H1 (cell line): ENCODE results near the gene PXDC1. TPM values are rescaled to one million over a fixed set of nuclear protein-coding genes. Genes with fewer than 3 reads are reported as not detected.

Source experiments
- CTCF ChIA-PET: fragments of 300-600 bp; sonication (Branson Sonifier 250); formaldehyde crosslinking; loops from one replicate; lab custom pipeline; 2021; ENCODE audit not compliant: partially characterized antibody; lab: Charles Lee
- POLR2A ChIA-PET: fragments of 300-600 bp; sonication (Branson Sonifier 250); formaldehyde crosslinking; loops from one replicate; lab custom pipeline; 2021; ENCODE audit warnings: inconsistent platforms; ENCODE audit not compliant: partially characterized antibody; lab: Charles Lee
- DNase-seq, 2 experiments: peaks; one replicate each; pipeline versions ENCODE4 v3.0.0 to v3.0.0-alpha.2; 2010 to 2022; ENCODE audit warnings: low spot score in 2 of 2, low read depth in 1 of 2, mixed read lengths in 1 of 2
- FAIRE-seq: peaks from 2 replicates; lab custom pipeline; 2011; peaks lifted over from hg19 to GRCh38; lab: Jason Lieb, UNC
- H2AFZ ChIP-seq: 2 replicates; pipeline ENCODE4 v1.8.1; 2012; ENCODE audit warnings: low read length, inconsistent platforms
- H2AK5ac ChIP-seq: 2 replicates; pipeline ENCODE4 v1.6.1; 2013; ENCODE audit warnings: low read depth, low read length
- H2BK120ac ChIP-seq: replicated peaks from 2 replicates; pipeline ENCODE3; 2013; ENCODE audit warnings: low read depth, low read length, inconsistent platforms
- H2BK12ac ChIP-seq: 2 replicates; pipeline ENCODE4 v1.6.1; 2013; ENCODE audit warnings: low read depth, low read length
- H2BK15ac ChIP-seq: 2 replicates; pipeline ENCODE4 v1.6.1; 2013; ENCODE audit warnings: low read length
- H2BK20ac ChIP-seq: 2 replicates; pipeline ENCODE4 v1.6.1; 2013; ENCODE audit warnings: low read length
- H2BK5ac ChIP-seq: 2 replicates; pipeline ENCODE4 v1.6.1; 2013; ENCODE audit warnings: low read depth, low read length
- H3K14ac ChIP-seq: 2 replicates; pipeline ENCODE4 v1.6.1; 2013; ENCODE audit warnings: inconsistent platforms; ENCODE audit not compliant: insufficient read length
- H3K18ac ChIP-seq: 2 replicates; pipeline ENCODE4 v1.6.1; 2013; ENCODE audit warnings: low read length; ENCODE audit errors: extremely low read depth
- H3K23ac ChIP-seq: 2 replicates; pipeline ENCODE4 v1.6.1; 2013; ENCODE audit warnings: inconsistent platforms; ENCODE audit not compliant: insufficient read length
- H3K23me2 ChIP-seq: 2 replicates; pipeline ENCODE4 v1.6.1; 2013; ENCODE audit warnings: low read depth, low read length
- H3K27ac ChIP-seq: 2 replicates; pipeline ENCODE4 v1.6.1; 2011; ENCODE audit warnings: low read depth, low read length, inconsistent platforms
- H3K27me3 ChIP-seq, 4 experiments: replicated peaks in 1 of 4; 1 replicate in 1 of 4; 2 replicates in 3 of 4; pipeline versions ENCODE4 v1.6.1 to v1.8.1; 2011 to 2013; ENCODE audit warnings: low read length in 3 of 4, mild to moderate bottlenecking in 3 of 4, inconsistent platforms in 2 of 4, mixed read lengths in 2 of 4, moderate library complexity in 1 of 4; ENCODE audit not compliant: control insufficient read depth in 3 of 4, insufficient read depth in 3 of 4; ENCODE audit errors: extremely low read depth in 1 of 4
- H3K36me3 ChIP-seq, 4 experiments: 2 replicates each; pipeline versions ENCODE4 v1.6.1 to v1.8.1; 2011 to 2013; ENCODE audit warnings: mild to moderate bottlenecking in 4 of 4, low read length in 3 of 4, moderate library complexity in 2 of 4, control low read depth in 1 of 4, inconsistent platforms in 1 of 4; ENCODE audit not compliant: insufficient read depth in 4 of 4, control insufficient read depth in 2 of 4
- H3K4ac ChIP-seq: replicated peaks from 2 replicates; pipeline ENCODE3; 2013; ENCODE audit warnings: low read length, low read depth, mixed read lengths, inconsistent platforms; ENCODE audit not compliant: insufficient read length
- H3K4me1 ChIP-seq, 4 experiments: replicated peaks in 1 of 4; 1 replicate in 1 of 4; 2 replicates in 3 of 4; pipeline versions ENCODE4 v1.6.1 to v1.8.1; 2011 to 2013; ENCODE audit warnings: low read length in 3 of 4, inconsistent platforms in 2 of 4, mixed read lengths in 1 of 4; ENCODE audit not compliant: insufficient read depth in 4 of 4, control insufficient read depth in 3 of 4
- H3K4me2 ChIP-seq, 2 experiments: 2 replicates each; pipeline versions ENCODE4 v1.6.1 to v1.8.1; 2011 to 2013; ENCODE audit warnings: low read depth in 2 of 2, low read length in 2 of 2, control low read depth in 1 of 2, inconsistent platforms in 1 of 2, mild to moderate bottlenecking in 1 of 2; ENCODE audit not compliant: insufficient read depth in 1 of 2
- H3K4me3 ChIP-seq, 4 experiments: fragments of 200-600, 300-600 bp in 1 of 4; sonication (generic), shearing (Covaris generic), sonication (Bioruptor Twin) in 1 of 4; 2 replicates each; pipeline versions ENCODE4 v1.5.1 to v1.8.1; 2011 to 2016; ENCODE audit warnings: low read length in 4 of 4, low read depth in 3 of 4, control low read depth in 2 of 4, inconsistent platforms in 2 of 4, mild to moderate bottlenecking in 2 of 4, mixed read lengths in 1 of 4, moderate library complexity in 1 of 4; ENCODE audit not compliant: insufficient read depth in 2 of 4; ENCODE audit errors: extremely low read depth in 1 of 4
- H3K56ac ChIP-seq: replicated peaks from 2 replicates; pipeline ENCODE3; 2013; ENCODE audit warnings: low read depth, mild to moderate bottlenecking, mixed read lengths, low read length, inconsistent platforms; ENCODE audit not compliant: insufficient read length
- H3K79me1 ChIP-seq: 2 replicates; pipeline ENCODE4 v1.6.1; 2013; ENCODE audit warnings: low read depth, low read length, control low read depth
- H3K79me2 ChIP-seq, 2 experiments: 2 replicates each; pipeline versions ENCODE4 v1.6.1 to v1.8.1; 2012 to 2013; ENCODE audit warnings: low read length in 2 of 2, mild to moderate bottlenecking in 2 of 2, inconsistent platforms in 1 of 2; ENCODE audit not compliant: insufficient read depth in 2 of 2, control insufficient read depth in 1 of 2
- H3K9ac ChIP-seq, 4 experiments: replicated peaks in 1 of 4; 1 replicate in 1 of 4; 2 replicates in 3 of 4; pipeline versions ENCODE4 v1.6.1 to v1.8.1; 2011 to 2013; ENCODE audit warnings: low read depth in 3 of 4, low read length in 3 of 4, control low read depth in 2 of 4, mild to moderate bottlenecking in 2 of 4, moderate library complexity in 2 of 4, inconsistent platforms in 1 of 4; ENCODE audit errors: extremely low read depth in 1 of 4
- H3K9me3 ChIP-seq, 2 experiments: 2 replicates each; pipeline versions ENCODE4 v1.6.1 to v1.8.1; 2012 to 2013; ENCODE audit warnings: mild to moderate bottlenecking in 2 of 2, moderate library complexity in 2 of 2, control low read depth in 1 of 2, inconsistent platforms in 1 of 2, low read depth in 1 of 2, low read length in 1 of 2, mixed read lengths in 1 of 2; ENCODE audit not compliant: insufficient read depth in 2 of 2
- H4K20me1 ChIP-seq, 2 experiments: replicated peaks in 1 of 2; 2 replicates each; pipeline versions ENCODE3 to v1.8.1; 2011 to 2013; ENCODE audit warnings: inconsistent platforms in 2 of 2, low read length in 2 of 2, mild to moderate bottlenecking in 1 of 2; ENCODE audit not compliant: insufficient read depth in 2 of 2, control insufficient read depth in 1 of 2
- H4K5ac ChIP-seq: 2 replicates; pipeline ENCODE4 v1.6.1; 2013; ENCODE audit warnings: low read length, low read depth, mixed read lengths, inconsistent platforms; ENCODE audit not compliant: insufficient read length
- H4K8ac ChIP-seq: 2 replicates; pipeline ENCODE4 v1.8.0; 2013; ENCODE audit warnings: mild to moderate bottlenecking, moderate library complexity, low read length, inconsistent platforms; ENCODE audit not compliant: insufficient read depth; ENCODE audit errors: extremely low read depth
- H4K91ac ChIP-seq: replicated peaks from 2 replicates; pipeline ENCODE3; 2013; ENCODE audit warnings: low read length, mixed read lengths, inconsistent platforms; ENCODE audit not compliant: insufficient read length
- SP2 ChIP-seq: IDR thresholded peaks from 2 replicates; pipeline ENCODE4 v1.6.1; 2012; ENCODE audit warnings: mild to moderate bottlenecking, low read length, inconsistent platforms
- SRF ChIP-seq: IDR thresholded peaks from 2 replicates; pipeline ENCODE4 v1.6.1; 2011; ENCODE audit warnings: mild to moderate bottlenecking, low read depth, low read length, moderate library complexity
- WGBS, 2 experiments: shearing (Covaris generic) in 1 of 2; methylation state at CpG; one replicate each; pipeline versions ENCODE4 v1.1.6 to v1.1.7; 2013 to 2015; ENCODE audit warnings: low lambda C conversion rate in 2 of 2, mixed read lengths in 2 of 2, inconsistent platforms in 1 of 2, low coverage in 1 of 2, missing lambda C conversion rate in 1 of 2; ENCODE audit not compliant: insufficient replicate concordance in 2 of 2, insufficient coverage in 1 of 2, insufficient read length in 1 of 2; ENCODE audit errors: extremely low coverage in 1 of 2, missing lambda C conversion rate in 1 of 2; 5-methylcytosine and 5-hydroxymethylcytosine counted together
- polyA plus RNA-seq, 7 experiments: library from polyadenylated mRNA; depleted of rRNA in 3 of 7; stranded (reverse) in 5 of 7; unstranded in 2 of 7; fragments of >200 nt in 5 of 7; fragments of 200-250 nt in 2 of 7; gene quantifications; 1 replicate in 5 of 7; 2 replicates in 1 of 7; 4 replicates in 1 of 7; pipeline versions ENCODE4 v1.2.1 to v1.2.3, GENCODE V29; 2011 to 2013; ENCODE audit warnings: missing spikeins in 2 of 7, mixed read lengths in 2 of 7
- total RNA-seq: library from RNA; stranded (reverse); fragmentation: NEBNext Ultra II Directional; extraction: Animal tissue kit (Norgen Biotek cat#: 25700); gene quantifications from 2 replicates; pipeline ENCODE4 v1.2.1, GENCODE V29; 2021

The PXDC1 gene
- total and polyA plus RNA-seq, 2 of the 8 experiments (the other 6 are each of a cell fraction or from before 2014, with no cell fraction given) = 1.7 to 2.0 TPM

DNA sequence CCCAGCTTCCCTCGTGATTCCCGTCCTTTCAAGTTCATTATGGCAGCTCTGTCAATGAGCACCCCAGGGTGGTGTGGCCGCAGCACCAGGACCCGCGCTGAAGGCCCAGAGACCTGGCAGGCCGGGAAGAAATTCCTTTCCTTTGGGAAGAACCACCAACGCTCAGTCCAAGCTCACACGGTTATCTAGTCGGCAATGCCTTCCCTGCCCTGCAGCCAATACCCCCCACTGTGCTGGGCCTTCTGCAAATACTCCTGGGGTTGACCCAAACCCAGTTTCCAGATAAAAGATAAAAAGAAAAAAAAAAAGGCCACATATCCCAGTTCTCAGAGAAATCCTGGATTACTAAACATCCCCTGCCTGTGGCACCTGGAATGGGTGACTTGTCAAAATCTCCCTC lies 28.7 kb downstream of the PXDC1 start:
- Histone ChIP-seq H3K27me3 (no peaks in the 10 kb centered on the region), H2BK5ac (no peak overlapping the region), H3K4me3 (no peak overlapping the region), H3K36me3 (no peaks in the 10 kb centered on the region), H3K23me2 (no peaks in the 10 kb centered on the region), H4K91ac (no peak overlapping the region), H3K56ac (no peak overlapping the region), H2BK120ac (no peak overlapping the region), H3K4ac (no peak overlapping the region), H3K4me1 (peaks cover 0 to 12% (median 4%) of the 10 kb centered on the region in 4 experiments; a peak in 6 of 7 replicates), H3K27ac (no peak overlapping the region), H3K23ac (no peak overlapping the region), H3K79me1 (no peaks in the 10 kb centered on the region), H2BK20ac (no peak overlapping the region), H2AK5ac (peak overlapping the region; percentile 15; the same call in 1 of the 2 replicates), H3K4me2 (no peak overlapping the region), H4K5ac (no peak overlapping the region), H3K9ac (no peak overlapping the region), H3K9me3 (no peaks in the 10 kb centered on the region), H2BK12ac (no peak overlapping the region), H2BK15ac (no peak overlapping the region), H3K79me2 (no peaks in the 10 kb centered on the region), H3K14ac (no peak overlapping the region), H3K18ac (no peak overlapping the region), H2AFZ (no peak overlapping the region), H4K8ac (no peak overlapping the region), H4K20me1 (no peaks in the 10 kb centered on the region)
- POLR2A ChIA-PET = interaction anchor here (1.5 kb wide), 1 partner anchor 27 kb away, joined by 3 read pairs; no protein-coding TSS in a partner anchor
- FAIRE-seq (no peak), DNase-seq (no peak)
- CTCF ChIA-PET = interaction anchor here (0.6 to 4.0 kb wide), 5 partner anchors 9 to 442 kb away, joined by 3 to 17 read pairs (median 3); no protein-coding TSS in a partner anchor
- WGBS, 2 experiments = 83% methylated on average over 9 of the region's 9 CpGs; no CpG with 5 or more reads in 1 of the 2 experiments
- TF ChIP-seq SRF (no peak), SP2 (no peak)
